CD14-positive monocyte (primary cell): ENCODE results near the gene TSGA10IP. TPM values are rescaled to one million over a fixed set of nuclear protein-coding genes. Genes with fewer than 3 reads are reported as not detected.

Experiments
- DNase-seq, 3 donors: peaks; one replicate each; pipeline ENCODE4 v3.0.0-alpha.2; 2011 to 2022
- H2AFZ ChIP-seq: 2 replicates; pipeline ENCODE4 v1.6.0; 2012; ENCODE audit warnings: mild to moderate bottlenecking, low read depth, low read length, inconsistent platforms; ENCODE audit not compliant: insufficient read depth, poor library complexity, severe bottlenecking
- H3K27ac ChIP-seq, 2 donors: 1 replicate in 1 of 2; 2 replicates in 1 of 2; pipeline ENCODE4 v1.5.1; 2012 to 2013; ENCODE audit warnings: low read length in 2 of 2, control low read depth in 1 of 2, inconsistent platforms in 1 of 2, low read depth in 1 of 2, mild to moderate bottlenecking in 1 of 2
- H3K27me3 ChIP-seq, 2 donors: one replicate each; pipeline versions ENCODE4 v1.6.0 to v1.6.1; 2011 to 2013; ENCODE audit warnings: low read length in 2 of 2; ENCODE audit not compliant: control insufficient read depth in 2 of 2, insufficient read depth in 2 of 2
- H3K36me3 ChIP-seq, 2 donors: replicated peaks in 1 of 2; 1 replicate in 1 of 2; 2 replicates in 1 of 2; pipeline versions ENCODE4 v1.5.1 to v1.6.1; 2012 to 2013; ENCODE audit warnings: low read length in 2 of 2, control low read depth in 1 of 2, inconsistent platforms in 1 of 2, mild to moderate bottlenecking in 1 of 2; ENCODE audit not compliant: insufficient read depth in 2 of 2, control insufficient read depth in 1 of 2
- H3K4me1 ChIP-seq, 2 donors: 1 replicate in 1 of 2; 2 replicates in 1 of 2; pipeline versions ENCODE4 v1.5.1 to v1.6.1; 2012 to 2013; ENCODE audit warnings: low read length in 2 of 2, control low read depth in 1 of 2, inconsistent platforms in 1 of 2, mild to moderate bottlenecking in 1 of 2, moderate library complexity in 1 of 2; ENCODE audit not compliant: insufficient read depth in 2 of 2, control insufficient read depth in 1 of 2
- H3K4me2 ChIP-seq: replicated peaks from 2 replicates; pipeline ENCODE3; 2012; ENCODE audit warnings: low read length, moderate library complexity, mild to moderate bottlenecking; ENCODE audit not compliant: poor library complexity, severe bottlenecking; ENCODE audit errors: extremely low read depth
- H3K4me3 ChIP-seq, 3 experiments: fragments of 200-600 bp in 1 of 3; sonication (generic) in 1 of 3; replicated peaks in 1 of 3; 1 replicate in 2 of 3; 2 replicates in 1 of 3; pipeline ENCODE4 v1.5.1; 2011 to 2013; ENCODE audit warnings: low read length in 3 of 3, mild to moderate bottlenecking in 3 of 3, control low read depth in 2 of 3, low read depth in 2 of 3, inconsistent platforms in 1 of 3, moderate library complexity in 1 of 3
- H3K79me2 ChIP-seq: 2 replicates; pipeline ENCODE4 v1.6.0; 2012; ENCODE audit warnings: mild to moderate bottlenecking, control low read depth, inconsistent platforms, low read length, moderate library complexity; ENCODE audit not compliant: insufficient read depth
- H3K9ac ChIP-seq: 2 replicates; pipeline ENCODE4 v1.6.0; 2017; ENCODE audit warnings: low read length, mild to moderate bottlenecking; ENCODE audit not compliant: insufficient read depth, poor library complexity, severe bottlenecking
- H3K9me3 ChIP-seq, 2 donors: replicated peaks in 1 of 2; 1 replicate in 1 of 2; 2 replicates in 1 of 2; pipeline versions ENCODE4 v1.5.1 to v1.6.1; 2012 to 2013; ENCODE audit warnings: low read length in 2 of 2, control low read depth in 1 of 2; ENCODE audit not compliant: control insufficient read depth in 1 of 2, insufficient read depth in 1 of 2
- H4K20me1 ChIP-seq: 2 replicates; pipeline ENCODE4 v1.6.0; 2012; ENCODE audit warnings: mild to moderate bottlenecking, low read length, control low read depth, moderate library complexity; ENCODE audit not compliant: insufficient read depth
- H3K27ac Mint-ChIP-seq, 7 donors: one replicate each; pipeline ENCODE4 v1.8.0; 2020; ENCODE audit warnings: mild to moderate bottlenecking in 7 of 7, mixed read lengths in 7 of 7, moderate library complexity in 6 of 7, inconsistent platforms in 2 of 7
- H3K27me3 Mint-ChIP-seq, 3 donors: one replicate each; pipeline ENCODE4 v1.8.0; 2021 to 2022; ENCODE audit warnings: low read depth in 3 of 3, mild to moderate bottlenecking in 3 of 3, mixed read lengths in 3 of 3, moderate library complexity in 3 of 3, inconsistent platforms in 1 of 3
- H3K36me3 Mint-ChIP-seq, 2 donors: one replicate each; pipeline ENCODE4 v1.8.0; 2020; ENCODE audit warnings: mixed read lengths in 2 of 2, inconsistent platforms in 1 of 2, mild to moderate bottlenecking in 1 of 2
- H3K4me1 Mint-ChIP-seq: one replicate; pipeline ENCODE4 v1.8.0; 2020; ENCODE audit warnings: mild to moderate bottlenecking, mixed read lengths
- H3K4me3 Mint-ChIP-seq, 2 donors: one replicate each; pipeline ENCODE4 v1.8.0; 2020; ENCODE audit warnings: mild to moderate bottlenecking in 2 of 2, mixed read lengths in 2 of 2, moderate library complexity in 1 of 2
- H3K9me3 Mint-ChIP-seq, 7 donors: one replicate each; pipeline ENCODE4 v1.8.0; 2020 to 2022; ENCODE audit warnings: mixed read lengths in 7 of 7, mild to moderate bottlenecking in 6 of 7, moderate library complexity in 6 of 7, inconsistent platforms in 2 of 7
- CTCF ChIP-seq: fragments of 200-600 bp; IDR thresholded peaks from one replicate; pipeline ENCODE4 v1.8.0; 2022; ENCODE audit warnings: antibody characterized with exemption, mild to moderate bottlenecking
- WGBS: methylation state at CpG from one replicate; pipeline ENCODE4 v1.1.5; 2013; ENCODE audit warnings: missing lambda C conversion rate; ENCODE audit not compliant: insufficient coverage; 5-methylcytosine and 5-hydroxymethylcytosine counted together
- intact Hi-C, 2 donors: fragments of 100-400 bp; cut with micrococcal nuclease; formaldehyde crosslinking; loops; one replicate each; pipeline versions ENCODE4 v1.15.0 to v1.15.1; 2023
- polyA plus RNA-seq, 3 donors: library from polyadenylated mRNA; depleted of rRNA in 1 of 3; unstranded in 2 of 3; stranded (reverse) in 1 of 3; fragments of 300-500 nt in 2 of 3; fragments of >200 nt in 1 of 3; fragmentation: Illumina TruSeq in 2 of 3; gene quantifications; 1 replicate in 2 of 3; 2 replicates in 1 of 3; pipeline ENCODE4 v1.2.3, GENCODE V29; 2012 to 2021

Gene TSGA10IP
- polyA plus RNA-seq, 3 donors: 0.67 to 0.71 TPM; not detected in 1

- Histone ChIP-seq H3K4me2 (peak overlapping the region; percentile 68), H3K9ac (peak overlapping the region; percentile 24), H3K4me1 (peaks cover 64 to 71% of the 10 kb centered on the region in 2 donors), H2AFZ (no peak overlapping the region), H4K20me1 (peaks cover 10% of the 10 kb centered on the region), H3K36me3 (peaks cover 0 to 2% of the 10 kb centered on the region in 2 donors), H3K79me2 (peaks cover 38% of the 10 kb centered on the region), H3K27me3 (no peaks in the 10 kb centered on the region), H3K4me3 (peak overlapping the region in 1 of 3 experiments; percentile 44), H3K27ac (peak overlapping the region; percentile 3 to 85), H3K9me3 (no peaks in the 10 kb centered on the region)
- Mint-ChIP-seq H3K27me3 (peaks cover 0 to 2% (median 0%) of the 10 kb centered on the region in 3 donors), H3K36me3 (peaks cover 8% of the 10 kb centered on the region in 2 donors), H3K4me1 (peaks cover 60% of the 10 kb centered on the region), H3K4me3 (peak overlapping the region in 1 of 2 donors; percentile 30), H3K27ac (peak overlapping the region in 3 of 7 donors; percentile 19 to 83 (median 78)), H3K9me3 (no peaks in the 10 kb centered on the region)
- no peak for DNase-seq
- intact Hi-C loops: loop anchor here in 1 of 2 donors (1.0 kb wide), 1 partner anchor 14 kb away; no protein-coding TSS in a partner anchor
- WGBS: 56% methylated on average over 2 of the region's 7 CpGs
- no peak for TF ChIP-seq CTCF
These were observed 28.9 kb upstream of the TSGA10IP start for GRCh38 chr11:65916391-65916790.

GRCh38 chr11:65917077-65917433, 28.2 kb upstream of the TSGA10IP start:
- WGBS: 100% methylated on average over 2 of the region's 3 CpGs
- no peak for DNase-seq
- H3K4me3 ChIP-seq: peak overlapping the region in 1 of 3 experiments; percentile 99
- H3K36me3 ChIP-seq: peaks cover 2 to 5% of the 10 kb centered on the region in 2 donors
- peak overlapping the region; percentile 99 for H3K4me2 ChIP-seq
- Mint-ChIP-seq H3K9me3 (no peaks in the 10 kb centered on the region), H3K27me3 (peaks cover 0 to 2% (median 0%) of the 10 kb centered on the region in 3 donors), H3K4me1 (peaks cover 55% of the 10 kb centered on the region), H3K27ac (peak overlapping the region in 4 of 7 donors; percentile 28 to 82 (median 40)), H3K4me3 (peak overlapping the region; percentile 37 to 51), H3K36me3 (peaks cover 12 to 15% of the 10 kb centered on the region in 2 donors)
- no peaks in the 10 kb centered on the region for H3K27me3 ChIP-seq
- peak overlapping the region in 1 of 2 donors; percentile 85 for H3K27ac ChIP-seq
- H3K9ac ChIP-seq: no peak overlapping the region
- H3K9me3 ChIP-seq: no peaks in the 10 kb centered on the region
- peaks cover 58 to 64% of the 10 kb centered on the region in 2 donors for H3K4me1 ChIP-seq
- intact Hi-C loops: no loop called here
- TF ChIP-seq CTCF: no peak
- H3K79me2 ChIP-seq: peaks cover 38% of the 10 kb centered on the region
- H2AFZ ChIP-seq: no peak overlapping the region
- peaks cover 10% of the 10 kb centered on the region for H4K20me1 ChIP-seq
